Posterior vena cava (tissue), 2 donors: ENCODE results near the gene DLG2. TPM values are rescaled to one million over a fixed set of nuclear protein-coding genes. Genes with fewer than 3 reads are reported as not detected.
"Not testable (repeated sequence)": the region's sequence is repeated elsewhere in the genome, so short reads cannot be mapped to it uniquely, and the experiment has no call there.

Source experiments
- DNase-seq: peaks from one replicate; pipeline ENCODE4 v3.0.0-alpha.2; 2020; ENCODE audit warnings: low spot score
- intact Hi-C, 2 donors: fragments of 100-400 bp; cut with DNase I; formaldehyde crosslinking; loops; one replicate each; pipeline versions ENCODE4 v1.14.1 to v1.14.2; 2022 to 2023
- total RNA-seq, 2 donors: library from RNA; stranded (reverse); fragmentation: NEBNext Ultra II Directional; extraction: Animal tissue kit (Norgen Biotek cat#: 25700); gene quantifications; one replicate each; pipeline ENCODE4 v1.2.1, GENCODE V29; 2021
- donor health status: DM: yes; HTN: yes; CAD: no.
- donor health status: DM: yes; HTN: yes; CAD: no.

Gene DLG2
- total RNA-seq, 2 donors from 2014 or later, result 17.2 to 20.5 TPM

- intact Hi-C loops, result no loop called here
- no peak for DNase-seq
Observed at GRCh38 chr11:84790849-84791427, 836.2 kb downstream of the DLG2 start.

- no peak for DNase-seq
- intact Hi-C loops, result no loop called here
Observed at GRCh38 chr11:84788220-84788619, 838.9 kb downstream of the DLG2 start.

DNA sequence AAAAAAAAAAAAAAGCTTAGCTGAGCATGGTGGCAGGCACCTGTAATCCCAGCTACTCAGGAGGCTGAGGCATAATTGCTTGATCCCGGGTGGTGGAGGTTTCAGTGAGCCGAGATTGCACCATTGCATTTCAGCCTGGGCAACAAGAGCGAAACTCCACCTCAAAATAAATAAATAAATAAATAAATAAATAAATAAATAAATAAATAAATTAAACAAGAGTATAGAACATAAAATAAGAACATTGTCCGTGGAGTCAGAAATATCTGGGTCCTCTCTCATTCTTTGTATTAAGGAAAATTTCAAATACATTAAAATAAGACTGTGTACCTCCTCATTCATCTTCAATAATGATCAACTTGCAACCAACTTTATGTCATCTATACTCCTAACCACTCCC, 843.0 kb downstream of the DLG2 start:
- DNase-seq, intact Hi-C loops: not testable (repeated sequence)

DNA sequence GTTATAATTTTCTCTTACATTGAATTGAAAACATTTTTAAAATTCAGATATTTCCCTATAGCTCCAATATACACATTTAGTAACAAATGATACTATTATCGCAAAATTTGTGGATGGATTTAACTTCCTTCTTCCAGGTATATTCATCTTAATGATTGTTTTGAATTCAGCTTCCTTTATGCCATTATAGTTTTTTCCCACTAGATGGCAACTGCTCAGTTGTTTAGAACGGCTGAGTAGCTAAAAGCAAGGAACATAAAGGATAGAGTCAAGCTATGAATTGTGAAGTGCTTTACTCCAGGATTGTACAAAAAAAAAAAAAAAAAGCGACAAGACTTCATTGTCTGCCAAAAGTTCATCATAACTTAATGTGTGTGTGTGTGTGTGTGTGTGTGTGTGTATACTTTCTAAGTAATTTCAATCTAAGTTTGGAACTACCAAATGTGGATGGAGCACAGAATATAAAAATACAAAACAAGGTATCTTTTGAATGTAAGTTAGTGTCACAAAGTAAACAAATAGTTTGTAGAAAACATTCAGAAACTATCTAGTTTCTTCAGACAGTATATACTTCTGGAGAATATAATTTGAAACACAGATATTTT, 846.4 kb downstream of the DLG2 start:
- DNase-seq, result no peak
- intact Hi-C loops, result no loop called here

DNA sequence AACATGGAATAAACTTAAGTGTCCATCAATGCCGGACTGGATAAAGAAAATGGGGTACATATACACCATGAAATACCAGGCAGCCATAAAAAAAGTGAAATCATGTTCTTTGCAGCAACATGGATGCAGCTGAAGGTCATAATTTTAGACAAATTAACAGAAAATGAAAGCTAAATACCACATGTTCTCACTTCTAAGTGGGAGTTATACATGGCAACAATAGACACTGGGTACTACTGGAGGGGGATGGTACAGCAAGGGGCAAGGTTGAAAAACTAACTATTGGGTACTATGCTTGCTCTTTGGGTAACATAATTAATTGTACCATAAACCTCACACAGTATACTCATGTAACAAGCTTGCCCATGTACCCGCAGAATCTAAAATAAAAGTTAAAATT, 851.6 kb downstream of the DLG2 start:
- no peak for DNase-seq
- intact Hi-C loops, result no loop called here

GRCh38 chr11:84763931-84764330, 863.2 kb downstream of the DLG2 start:
- intact Hi-C loops, result no loop called here
- DNase-seq, result no peak

GRCh38 chr11:84757711-84758110, 869.4 kb downstream of the DLG2 start:
- intact Hi-C loops, result no loop called here
- no peak for DNase-seq

GRCh38 chr11:84751371-84751770, 875.8 kb downstream of the DLG2 start:
- DNase-seq, result no peak

DNA sequence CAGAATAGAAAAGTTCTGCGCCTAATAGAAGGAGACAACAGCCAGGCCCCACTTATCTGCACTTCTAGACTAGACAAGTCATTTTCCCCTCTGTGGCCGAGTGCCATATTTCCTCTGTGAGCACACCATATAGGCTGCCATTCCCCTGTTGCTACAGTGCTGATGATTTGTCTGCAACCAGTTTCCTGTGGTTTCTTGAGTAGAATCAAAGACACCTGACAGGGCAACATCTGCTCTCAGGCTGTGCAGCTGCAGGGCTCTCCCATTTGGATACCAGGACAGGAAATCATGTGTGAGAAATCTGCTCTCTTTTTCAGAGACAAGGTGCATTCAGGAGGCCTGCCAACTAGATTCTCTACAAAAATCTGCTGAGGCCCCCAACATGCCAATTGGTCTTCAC, 879.3 kb downstream of the DLG2 start:
- intact Hi-C loops, result no loop called here
- no peak for DNase-seq

More at GRCh38 chr11:84751371-84751770, 875.8 kb downstream of the DLG2 start:
- intact Hi-C loops, result no loop called here

GRCh38 chr11:84740050-84740449, 887.1 kb downstream of the DLG2 start:
- peak; percentile 22 for DNase-seq
- intact Hi-C loops, result no loop called here

- intact Hi-C loops, result no loop called here
- no peak for DNase-seq
Observed at GRCh38 chr11:84724256-84724655, 902.9 kb downstream of the DLG2 start.

- no peak for DNase-seq
- intact Hi-C loops, result no loop called here
Observed at GRCh38 chr11:84722583-84723108, 904.5 kb downstream of the DLG2 start.

DNA sequence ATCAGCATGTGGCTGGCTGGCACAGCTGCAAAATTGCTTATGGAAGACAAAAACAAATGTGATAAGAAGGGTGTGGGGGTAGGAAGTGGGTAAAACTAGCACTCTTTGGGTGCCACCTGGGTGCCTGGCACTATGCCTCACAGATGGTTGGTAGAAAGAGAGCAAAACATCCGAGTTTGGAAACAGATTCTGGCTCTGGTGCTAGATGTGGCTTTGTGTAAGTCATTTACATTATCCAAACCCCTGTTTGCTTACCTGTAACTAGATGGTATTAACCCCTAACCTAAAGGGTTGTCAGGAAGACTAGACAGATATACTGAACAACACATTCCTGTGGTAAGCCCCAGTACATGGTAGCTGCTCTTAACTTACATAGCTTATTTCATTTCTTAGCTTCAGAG, 905.6 kb downstream of the DLG2 start:
- intact Hi-C loops, result no loop called here
- no peak for DNase-seq

GRCh38 chr11:84720706-84721402, 906.3 kb downstream of the DLG2 start:
- intact Hi-C loops, result no loop called here

GRCh38 chr11:84719935-84720577, 907.1 kb downstream of the DLG2 start:
- intact Hi-C loops, result loop anchor here in 1 of 2 donors (10.0 kb wide), 1 partner anchor 155 kb away; no protein-coding TSS in a partner anchor
- DNase-seq, result peak; percentile 77

More at GRCh38 chr11:84720706-84721402, 906.3 kb downstream of the DLG2 start:
- peak; percentile 80 for DNase-seq

GRCh38 chr11:84714316-84714780, 912.8 kb downstream of the DLG2 start:
- DNase-seq, result peak; percentile 37
- intact Hi-C loops, result loop anchor here in 1 of 2 donors (10.0 kb wide), 1 partner anchor 150 kb away; no protein-coding TSS in a partner anchor

DNA sequence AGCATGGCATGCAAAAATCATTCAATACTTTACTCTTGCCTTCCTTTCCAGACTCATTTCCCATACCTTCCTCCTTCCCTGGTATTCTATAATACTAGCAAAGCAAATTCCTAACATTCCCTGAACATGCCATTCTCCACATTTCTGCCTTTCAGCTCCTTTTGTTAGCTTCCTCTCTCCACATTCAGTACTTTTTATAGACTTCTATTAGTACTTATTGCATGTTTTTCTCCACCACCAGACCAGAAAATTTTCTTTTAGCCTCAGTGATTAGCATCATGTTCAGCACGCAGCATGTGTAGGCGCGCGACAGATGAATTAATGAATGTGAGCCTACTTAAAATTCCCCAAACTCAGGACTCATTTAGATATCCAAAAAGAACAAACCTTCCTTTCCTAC, 935.3 kb downstream of the DLG2 start:
- intact Hi-C loops, result no loop called here
- DNase-seq, result no peak

DNA sequence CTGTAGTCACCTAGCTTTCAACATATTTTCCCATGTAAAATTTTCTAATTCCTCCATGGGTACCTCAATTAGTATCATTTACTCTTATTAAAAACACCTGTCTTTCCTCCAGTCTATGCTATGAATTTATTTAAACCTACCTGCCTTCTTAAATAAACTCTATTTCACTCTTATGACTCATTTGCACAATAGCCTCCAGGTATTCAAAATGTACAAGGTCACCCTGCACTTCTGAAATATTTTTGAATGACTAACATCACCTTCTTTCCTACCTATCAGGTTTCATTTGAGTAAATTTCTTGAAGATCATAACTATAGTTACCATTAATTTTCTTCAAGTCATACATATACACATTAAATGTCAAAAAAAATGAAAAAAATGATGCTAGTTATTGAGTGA, 939.7 kb downstream of the DLG2 start:
- intact Hi-C loops, result no loop called here
- DNase-seq, result no peak

- DNase-seq, result no peak
- intact Hi-C loops, result no loop called here
Observed at GRCh38 chr11:84686716-84687115, 940.4 kb downstream of the DLG2 start.

DNA sequence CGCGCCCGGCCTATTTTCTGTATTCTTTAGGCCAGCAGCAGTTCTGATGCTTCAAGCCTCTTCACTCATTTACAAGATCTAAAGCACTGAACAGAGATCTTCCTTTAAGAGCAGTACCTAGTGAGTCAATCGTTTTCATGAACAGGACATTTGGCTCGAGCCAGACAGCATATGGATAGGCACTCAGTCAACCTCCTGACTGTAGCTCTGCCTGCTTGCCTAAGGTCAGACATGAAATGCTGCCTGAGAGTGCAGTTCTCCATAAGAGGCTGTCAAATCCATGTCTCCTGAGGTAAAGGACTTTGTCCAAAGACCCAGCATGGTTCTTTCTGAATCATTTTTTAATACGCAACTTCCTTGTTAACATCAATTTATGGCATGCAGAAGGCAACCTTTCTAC, 941.2 kb downstream of the DLG2 start:
- intact Hi-C loops, result no loop called here
- DNase-seq, result no peak
